ENCODE measurements around the gene PACSIN2.

PACSIN2 gene

GRCh38 chr22:43050995-43051394, 36.0 kb upstream of the PACSIN2 start:
- Histone ChIP-seq H3K79me2 (no peaks in the 10 kb centered on the region), H2AFZ (no peak overlapping the region)

DNA sequence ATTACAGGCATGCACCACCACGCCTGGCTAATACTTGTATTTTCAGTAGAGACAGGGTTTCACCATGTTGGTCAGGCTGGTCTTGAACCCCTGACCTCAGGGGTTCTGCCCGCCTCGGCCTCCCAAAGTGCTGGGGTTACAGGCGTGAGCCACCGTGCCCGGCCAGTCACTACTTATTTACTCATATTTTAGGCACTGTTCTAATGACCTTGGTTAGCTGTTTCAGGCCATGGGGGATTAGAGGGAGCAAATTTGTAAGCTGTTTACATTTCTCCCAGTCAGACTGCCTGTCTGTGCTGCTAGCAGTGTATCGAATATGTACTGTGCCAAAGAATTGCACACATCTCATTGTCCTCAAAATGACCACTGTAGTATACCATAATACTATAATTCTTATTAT, 32.7 kb upstream of the PACSIN2 start:
- TF ChIP-seq CTCF (IDR thresholded peaks at IDR 0.05), result no peak
- Histone ChIP-seq H3K79me2 (no peaks in the 10 kb centered on the region), H3K4me3 (ENCODE audit: low read depth, low read length) (no peak overlapping the region), H3K36me3 (ENCODE audit: control insufficient read depth, insufficient read depth, low read length) (no peaks in the 10 kb centered on the region), H3K27ac (no peak overlapping the region), H3K9me3 (ENCODE audit: control insufficient read depth, low read length) (no peaks in the 10 kb centered on the region), H3K4me1 (no peaks in the 10 kb centered on the region), H3K27me3 (ENCODE audit: control insufficient read depth, insufficient read depth, low read length) (no peaks in the 10 kb centered on the region), H2AFZ (no peak overlapping the region), H3K9ac (no peak overlapping the region), H3K4me2 (ENCODE audit: low read length) (no peak overlapping the region)

More at GRCh38 chr22:43050995-43051394, 36.0 kb upstream of the PACSIN2 start:
- TF ChIP-seq CTCF (IDR thresholded peaks at IDR 0.05), result no peak
- Histone ChIP-seq H3K9me3 (ENCODE audit: control insufficient read depth, low read length) (no peaks in the 10 kb centered on the region), H3K36me3 (ENCODE audit: control insufficient read depth, insufficient read depth, low read length) (no peaks in the 10 kb centered on the region), H3K4me3 (ENCODE audit: low read depth, low read length) (no peak overlapping the region), H3K9ac (no peak overlapping the region), H3K4me2 (ENCODE audit: low read length) (no peak overlapping the region), H3K27me3 (ENCODE audit: control insufficient read depth, insufficient read depth, low read length) (no peaks in the 10 kb centered on the region), H3K4me1 (no peaks in the 10 kb centered on the region), H3K27ac (no peak overlapping the region)

DNA sequence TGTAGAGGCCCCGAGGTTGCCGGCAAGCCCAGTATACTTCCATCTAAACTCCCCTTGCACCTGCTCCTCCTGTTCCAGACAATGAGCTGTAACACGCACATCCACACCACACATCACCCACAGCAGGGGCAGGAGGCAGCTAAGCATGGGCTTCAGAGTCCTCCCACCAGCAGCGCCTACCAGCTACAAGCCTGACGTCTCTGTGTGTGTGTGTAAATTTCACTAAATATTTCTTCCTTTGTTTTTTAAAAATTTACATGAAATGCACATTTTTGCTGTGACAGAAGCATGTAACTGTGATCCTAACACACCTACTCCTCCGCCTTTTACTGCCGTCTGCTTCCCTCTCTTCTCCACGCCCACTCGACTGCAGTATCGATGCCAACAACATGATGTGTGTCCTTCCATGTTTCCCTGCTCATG, 29.4 kb upstream of the PACSIN2 start:
- Histone ChIP-seq H3K9me3 (ENCODE audit: control insufficient read depth, low read length) (no peaks in the 10 kb centered on the region), H3K27me3 (ENCODE audit: control insufficient read depth, insufficient read depth, low read length) (no peaks in the 10 kb centered on the region), H2AFZ (no peak overlapping the region), H3K4me1 (no peaks in the 10 kb centered on the region), H3K27ac (no peak overlapping the region), H3K79me2 (no peaks in the 10 kb centered on the region), H3K36me3 (ENCODE audit: control insufficient read depth, insufficient read depth, low read length) (no peaks in the 10 kb centered on the region), H3K4me3 (ENCODE audit: low read depth, low read length) (no peak overlapping the region), H3K9ac (no peak overlapping the region), H3K4me2 (ENCODE audit: low read length) (no peak overlapping the region)
- TF ChIP-seq CTCF (IDR thresholded peaks at IDR 0.05), result no peak

DNA sequence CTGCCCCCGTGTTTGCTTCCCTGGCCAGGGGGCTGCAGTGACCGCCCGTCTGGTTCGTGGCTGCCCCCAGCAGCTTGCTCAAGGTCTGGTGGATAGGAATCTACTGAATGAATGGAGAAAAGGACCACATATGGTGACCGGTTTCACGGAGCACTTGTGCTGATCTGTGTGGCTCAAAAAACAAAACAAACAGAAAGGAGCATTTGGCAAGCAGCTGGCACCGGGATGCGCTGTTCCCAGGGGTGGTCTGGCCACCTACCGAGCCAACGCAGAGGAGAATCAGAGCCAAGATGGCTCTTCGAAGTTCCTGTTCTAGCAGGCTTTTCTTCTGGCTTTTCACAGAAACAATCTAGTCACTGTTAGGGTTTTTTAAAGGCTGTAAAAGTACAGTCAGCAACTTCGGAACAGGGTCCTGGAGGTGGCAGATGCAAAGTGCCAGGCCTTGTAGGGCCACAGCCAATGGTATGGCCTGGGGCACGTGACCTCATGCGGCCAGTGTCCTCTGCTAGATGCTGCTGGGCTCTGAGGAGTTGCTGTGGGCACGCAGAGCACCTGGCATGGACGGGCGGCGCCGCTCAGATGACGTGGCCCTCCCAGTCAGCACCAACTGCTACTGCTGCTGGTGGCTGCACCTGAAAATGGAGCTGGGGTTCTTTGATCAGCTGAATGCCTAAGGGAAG, 27.3 kb upstream of the PACSIN2 start:
- TF ChIP-seq CTCF (IDR thresholded peaks at IDR 0.05), result no peak
- H3K9ac ChIP-seq, result no peak overlapping the region

DNA sequence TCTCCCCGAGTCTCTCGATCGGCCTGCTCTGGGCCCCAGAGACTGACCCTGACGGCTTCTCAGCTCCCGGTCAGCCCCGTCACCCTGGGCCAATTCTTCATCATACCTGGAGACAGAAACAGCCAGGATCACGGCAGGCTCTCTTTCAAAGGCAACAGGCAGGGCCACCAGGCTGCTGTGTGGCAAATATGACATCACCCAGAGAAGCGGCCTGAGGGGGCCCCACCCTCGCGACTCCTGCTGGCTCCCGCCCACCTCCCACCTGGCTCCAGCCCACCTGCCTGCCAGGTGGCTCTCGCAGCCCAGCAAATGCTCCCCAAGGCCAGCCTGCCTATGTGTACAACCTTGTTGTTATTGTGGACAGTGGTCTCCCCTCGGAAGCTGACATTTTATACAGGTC, 24.9 kb upstream of the PACSIN2 start:
- H3K4me1 ChIP-seq, result no peaks in the 10 kb centered on the region

More for the DNA sequence above, 27.3 kb upstream of the PACSIN2 start:
- Histone ChIP-seq H3K36me3 (ENCODE audit: control insufficient read depth, insufficient read depth, low read length) (no peaks in the 10 kb centered on the region), H3K9me3 (ENCODE audit: control insufficient read depth, low read length) (no peaks in the 10 kb centered on the region), H2AFZ (no peak overlapping the region), H3K4me2 (ENCODE audit: low read length) (no peak overlapping the region), H3K4me1 (no peaks in the 10 kb centered on the region), H3K27me3 (ENCODE audit: control insufficient read depth, insufficient read depth, low read length) (no peaks in the 10 kb centered on the region), H3K27ac (no peak overlapping the region), H3K79me2 (no peaks in the 10 kb centered on the region), H3K4me3 (ENCODE audit: low read depth, low read length) (no peak overlapping the region)

More for the DNA sequence above, 24.9 kb upstream of the PACSIN2 start:
- no peak overlapping the region for H3K4me3 ChIP-seq (ENCODE audit: low read depth, low read length)
- TF ChIP-seq CTCF (IDR thresholded peaks at IDR 0.05), result no peak
- H2AFZ ChIP-seq, result no peak overlapping the region
- no peaks in the 10 kb centered on the region for H3K36me3 ChIP-seq (ENCODE audit: control insufficient read depth, insufficient read depth, low read length)
- no peak overlapping the region for H3K4me2 ChIP-seq (ENCODE audit: low read length)
- H3K27ac ChIP-seq, result no peak overlapping the region
- H3K79me2 ChIP-seq, result no peaks in the 10 kb centered on the region
- H3K9ac ChIP-seq, result no peak overlapping the region
- H3K9me3 ChIP-seq (ENCODE audit: control insufficient read depth, low read length), result no peaks in the 10 kb centered on the region
- H3K27me3 ChIP-seq (ENCODE audit: control insufficient read depth, insufficient read depth, low read length), result no peaks in the 10 kb centered on the region

All from parathyroid adenoma (tissue), 2 donors.